GM21367 (cell line): ENCODE data around the gene FAM114A2.

Experiments
- ATAC-seq: cut with Tn5 transposase; IDR thresholded peaks from one replicate; pipeline ENCODE4 v1.9.1; 2021; ENCODE audit not compliant: unreplicated experiment

FAM114A2 gene

DNA sequence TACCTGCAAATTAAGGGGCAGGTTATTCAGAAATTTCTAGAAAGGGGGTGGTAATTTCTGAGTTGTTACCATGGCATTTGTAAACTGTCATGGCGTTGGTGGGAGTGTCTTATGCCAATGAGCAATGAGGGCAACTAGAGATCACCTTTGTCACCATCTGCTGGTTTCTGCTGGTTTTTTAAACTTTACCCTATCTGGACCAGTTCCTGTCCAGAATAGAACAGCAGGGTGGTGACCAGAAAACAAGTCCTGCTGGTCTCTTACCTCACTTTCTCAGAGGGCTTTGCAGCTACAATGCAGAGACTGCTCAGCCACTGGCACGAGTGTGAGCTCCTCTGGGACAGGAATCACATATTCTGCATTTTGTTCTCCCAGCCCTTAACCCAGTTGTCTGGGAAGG is 51.4 kb downstream of the FAM114A2 start:
- no peak for ATAC-seq

- no peak for ATAC-seq
Observed at GRCh38 chr5:153985498-153985897, 53.2 kb downstream of the FAM114A2 start.

GRCh38 chr5:153983885-153984284 is 54.8 kb downstream of the FAM114A2 start:
- no peak for ATAC-seq

DNA sequence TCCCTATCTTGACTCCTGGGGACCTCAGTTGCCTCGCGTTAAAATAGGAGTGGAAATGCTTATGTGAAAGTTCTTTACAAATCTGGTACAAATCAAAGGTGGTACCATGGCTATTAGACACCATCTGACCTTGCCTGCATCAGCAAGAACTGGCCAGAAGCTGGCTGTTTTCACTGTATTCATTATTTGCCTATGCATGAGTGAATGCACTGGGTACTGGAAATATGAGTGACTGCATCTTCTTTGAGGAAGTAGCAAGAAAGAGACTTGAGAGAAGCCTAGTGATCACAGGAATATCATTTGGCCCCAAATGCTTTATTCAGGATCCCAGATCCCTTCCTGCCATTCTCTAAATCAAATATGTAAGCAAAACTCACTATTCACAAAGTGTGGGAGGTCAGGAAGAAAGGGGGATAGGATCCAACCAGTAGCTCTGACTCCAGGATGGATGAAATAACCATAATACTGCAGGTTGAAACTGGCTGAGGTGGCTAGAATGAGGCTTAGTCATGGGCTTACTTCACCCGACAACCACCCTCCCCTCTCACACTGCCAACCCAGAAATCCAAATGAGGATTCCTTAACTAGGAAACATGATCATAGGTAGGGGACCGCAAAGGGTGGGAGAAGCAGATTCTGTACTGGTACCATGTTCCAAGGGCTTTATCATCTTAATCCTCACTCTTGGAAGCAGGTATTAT is 56.7 kb downstream of the FAM114A2 start:
- ATAC-seq, result no peak

DNA sequence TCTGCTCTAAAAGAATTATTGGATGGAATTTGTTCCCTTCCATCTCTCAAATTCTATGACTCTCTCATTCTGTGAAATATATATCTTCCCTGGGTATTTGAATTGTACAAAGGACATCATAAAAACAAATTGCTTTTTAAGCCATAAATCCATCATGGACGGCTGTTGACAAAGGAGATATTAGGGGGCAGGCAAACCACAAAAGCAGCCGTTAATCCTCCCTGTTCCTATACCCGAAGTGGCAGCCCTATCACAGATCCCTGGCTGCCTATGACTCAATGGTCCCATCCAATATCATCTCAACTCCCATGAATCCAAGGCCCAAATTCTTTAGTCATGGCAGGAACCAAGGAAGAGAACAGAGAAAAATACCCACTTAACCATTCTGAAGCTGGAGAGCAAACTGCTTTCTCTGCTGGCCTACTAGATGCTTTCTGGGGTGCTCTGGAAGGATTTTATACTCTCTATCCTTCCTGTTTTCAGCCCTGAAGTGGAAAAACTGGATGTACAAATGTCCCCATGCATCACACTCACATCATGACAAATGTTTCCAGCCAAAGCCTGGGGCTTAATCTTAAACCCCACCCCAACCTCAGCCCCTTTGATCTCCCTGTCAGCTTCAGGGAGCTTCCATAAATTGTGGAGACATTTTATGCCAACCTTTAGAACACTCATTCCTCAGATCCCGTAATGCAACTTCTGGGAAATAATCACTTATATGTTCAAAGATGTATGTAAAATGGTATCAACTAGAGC is 59.5 kb downstream of the FAM114A2 start:
- no peak for ATAC-seq

DNA sequence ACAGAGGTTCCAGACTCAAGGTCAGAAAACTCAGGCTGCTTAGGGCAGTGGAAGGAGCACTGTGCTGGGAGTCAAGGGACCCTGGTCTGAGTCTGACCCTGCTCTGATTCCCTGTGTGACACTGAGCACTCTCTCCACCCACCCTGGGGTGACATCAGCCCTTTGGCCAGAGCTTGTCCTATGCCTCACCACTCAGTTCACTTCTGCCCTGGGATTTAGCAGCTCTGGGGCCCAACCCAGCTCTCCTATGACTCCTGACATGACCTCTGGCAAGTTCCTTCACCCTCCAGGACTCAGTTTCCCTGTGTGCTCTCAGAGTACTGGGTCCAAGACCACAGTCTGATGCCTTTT is 63.9 kb downstream of the FAM114A2 start:
- peak; percentile 15 for ATAC-seq

GRCh38 chr5:153974131-153974812 is 64.4 kb downstream of the FAM114A2 start:
- peak; percentile 50 for ATAC-seq

- ATAC-seq, result no peak
Observed at GRCh38 chr5:153972240-153972639, 66.5 kb downstream of the FAM114A2 start.

DNA sequence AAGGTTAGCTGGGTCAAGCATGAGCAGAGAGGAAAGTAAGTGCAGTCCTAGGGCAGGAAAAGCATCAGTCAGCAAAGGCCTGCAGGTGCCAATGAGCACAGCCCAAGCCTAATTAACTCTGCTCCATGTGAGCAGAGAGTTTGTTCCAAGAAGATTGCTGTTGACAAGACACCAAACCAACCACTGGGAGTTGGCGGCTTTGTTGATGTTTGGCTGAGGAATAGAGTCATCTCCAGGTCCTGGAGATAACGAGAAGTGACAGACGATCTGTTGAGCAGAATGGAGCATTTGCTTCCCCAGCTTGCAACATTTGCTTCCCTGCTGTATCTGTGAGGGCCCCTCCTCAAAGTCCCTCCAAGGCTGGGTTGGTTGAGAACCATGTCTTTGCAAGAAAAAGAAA is 68.2 kb downstream of the FAM114A2 start:
- no peak for ATAC-seq

- ATAC-seq, result no peak
Observed at GRCh38 chr5:153969563-153969895, 69.2 kb downstream of the FAM114A2 start.

DNA sequence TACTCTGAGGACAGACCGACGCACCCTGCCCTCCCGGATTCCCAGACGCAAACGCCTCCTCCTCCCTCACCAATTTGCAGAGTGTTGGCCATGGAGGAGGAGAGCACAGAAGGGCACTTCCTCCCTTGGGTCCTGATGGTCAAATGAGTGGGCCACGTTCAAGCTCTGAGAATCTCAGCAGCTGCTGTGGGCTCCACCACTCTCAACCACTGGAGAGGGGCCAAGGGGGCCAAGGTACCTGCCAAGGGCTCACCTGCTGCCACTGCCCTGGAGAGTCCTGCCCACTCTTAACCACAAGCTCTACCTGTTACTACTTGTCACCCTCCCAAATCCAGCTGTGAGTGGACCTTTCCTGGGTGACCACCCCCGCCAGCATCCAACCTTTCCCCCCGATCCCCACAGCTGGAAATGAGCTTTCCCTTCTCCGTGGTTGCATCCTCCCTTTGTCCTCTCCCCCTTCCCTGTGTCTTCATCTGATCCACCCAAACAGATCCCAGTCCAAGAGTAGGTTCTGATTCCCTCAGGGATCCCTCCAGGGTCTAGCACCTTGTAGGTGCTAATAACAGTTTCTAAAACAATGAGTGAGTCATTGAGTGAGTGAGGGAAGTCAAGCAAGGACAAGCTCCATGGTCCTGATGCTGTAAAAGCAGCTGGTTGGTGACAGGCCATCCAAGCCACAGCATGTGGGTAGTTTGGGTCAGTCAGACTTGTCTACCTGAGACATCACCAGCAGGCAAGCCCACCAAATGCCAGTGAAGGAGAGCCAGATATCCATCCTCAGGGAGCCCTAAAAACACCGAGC is 69.7 kb downstream of the FAM114A2 start:
- no peak for ATAC-seq

DNA sequence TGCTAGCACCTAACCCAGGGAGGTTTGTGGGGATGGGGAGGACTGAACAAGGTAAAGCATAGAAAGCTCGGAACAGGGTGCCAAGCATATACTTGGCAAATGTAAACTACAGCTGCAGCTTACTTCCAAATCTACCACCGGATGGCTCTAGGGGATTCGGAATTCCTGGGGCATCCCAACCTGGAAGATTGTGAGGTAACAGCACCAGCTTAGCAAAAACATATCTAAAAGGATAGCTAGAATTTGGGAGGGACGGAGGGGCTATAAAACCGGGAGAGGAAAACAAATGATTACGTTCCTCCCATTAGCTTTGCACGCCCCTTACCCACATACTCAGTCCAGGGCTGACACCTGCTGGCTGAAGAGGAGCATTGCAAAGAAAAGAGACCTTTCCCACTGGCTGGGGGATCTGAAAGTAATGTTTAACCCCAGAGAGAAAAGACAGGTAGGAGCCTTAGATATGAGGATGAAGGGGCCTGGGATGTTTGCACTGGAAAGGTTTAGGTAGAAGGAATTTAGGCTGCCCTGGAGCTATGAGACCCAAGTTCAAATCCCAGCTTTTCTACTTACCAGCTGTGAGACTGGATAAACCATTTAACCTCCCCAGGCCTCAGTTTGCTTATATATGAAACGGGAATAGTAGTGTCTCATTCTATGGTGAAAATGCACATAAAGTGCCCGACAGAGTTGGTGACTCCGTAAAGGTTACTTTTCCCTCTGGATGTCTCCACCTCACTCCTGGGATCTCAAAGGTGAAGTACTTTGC is 73.6 kb downstream of the FAM114A2 start:
- ATAC-seq, result peak; percentile 80

- ATAC-seq, result no peak
Observed at GRCh38 chr5:153964191-153964879, 74.4 kb downstream of the FAM114A2 start.

DNA sequence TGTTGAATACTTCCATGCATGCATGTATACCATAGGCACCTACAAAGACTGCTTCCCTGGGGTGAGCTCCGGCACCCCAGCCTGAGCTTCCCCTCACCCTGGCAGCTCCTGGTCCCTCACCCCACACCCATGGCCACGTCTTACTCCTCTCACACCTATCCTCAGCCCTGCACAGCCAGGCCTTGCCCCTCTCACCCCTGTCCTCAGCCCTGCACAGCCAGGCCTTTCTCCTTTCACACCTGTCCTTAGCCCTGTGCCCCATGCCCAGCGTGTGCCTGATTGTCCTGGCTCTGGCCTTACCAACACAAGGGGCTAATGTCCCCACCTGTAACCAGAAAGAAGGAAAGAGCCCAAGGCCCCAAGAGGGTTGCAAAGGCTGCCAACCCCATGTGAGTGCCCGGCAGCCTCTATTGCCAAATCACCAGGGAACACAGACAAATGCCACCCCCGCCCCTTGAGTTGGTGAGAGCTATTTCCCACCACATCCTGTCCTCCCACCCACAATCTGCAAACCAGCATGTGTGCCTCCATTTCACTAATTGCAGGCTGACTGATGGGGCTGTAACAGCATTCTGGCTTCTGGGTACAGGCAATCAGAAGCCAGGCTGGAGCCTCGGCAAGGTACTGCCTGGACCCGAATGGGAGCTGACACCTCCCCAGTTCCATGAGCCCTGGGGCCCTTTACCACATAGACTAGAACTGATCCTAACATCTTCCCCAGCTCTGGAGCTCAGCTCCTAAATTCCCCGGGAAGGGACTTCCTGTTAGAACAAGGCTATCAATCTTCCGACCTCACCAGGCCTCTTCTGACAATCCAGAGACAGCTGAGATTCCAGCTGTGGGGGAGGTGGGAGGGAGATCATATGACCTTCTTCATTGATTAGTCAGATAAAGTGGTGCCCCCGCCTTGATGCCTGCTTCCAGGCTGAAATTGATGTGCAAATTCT is 78.2 kb downstream of the FAM114A2 start:
- ATAC-seq, result no peak

GRCh38 chr5:153959134-153959957 is 79.4 kb downstream of the FAM114A2 start:
- no peak for ATAC-seq

DNA sequence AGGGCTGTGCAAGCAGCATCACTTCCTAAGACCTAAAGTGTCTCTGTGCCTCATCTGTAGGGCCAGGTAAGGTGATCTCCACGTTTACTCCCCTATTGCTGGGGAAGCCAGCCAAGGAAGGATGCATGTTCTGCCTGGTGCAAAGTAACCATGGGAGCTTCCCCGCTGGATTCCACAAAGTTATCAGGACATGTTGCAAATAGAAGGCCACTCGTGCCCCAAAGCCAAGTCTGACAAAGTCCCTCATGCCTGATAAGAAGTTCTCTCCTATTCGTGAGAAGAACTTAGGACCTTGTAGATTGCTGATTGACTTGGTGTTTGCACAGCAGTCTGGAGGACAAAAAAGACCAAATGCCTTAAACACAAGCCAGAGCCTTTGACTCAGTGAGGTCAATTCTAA is 81.5 kb downstream of the FAM114A2 start:
- no peak for ATAC-seq

DNA sequence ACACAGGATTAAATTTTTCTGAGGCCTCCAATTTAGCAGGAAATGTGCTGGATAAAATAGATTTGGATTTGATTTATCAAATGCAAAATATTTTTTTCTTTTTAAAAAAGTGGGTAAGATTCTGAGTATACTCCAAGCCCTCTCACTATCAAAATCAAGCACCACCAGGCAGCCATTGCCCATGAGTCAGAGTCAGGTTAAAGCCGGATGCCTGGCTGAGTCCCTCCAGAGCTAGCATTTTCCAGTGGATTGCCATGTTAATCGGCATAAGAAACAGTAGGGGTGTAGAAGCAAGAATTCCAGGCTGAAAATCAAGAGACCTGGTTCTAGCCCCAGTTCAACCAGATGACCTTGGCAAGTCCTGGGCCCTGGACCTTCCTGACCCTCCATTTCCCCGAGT is 85.3 kb downstream of the FAM114A2 start:
- ATAC-seq, result no peak

- no peak for ATAC-seq
Observed at GRCh38 chr5:153952893-153953292, 85.8 kb downstream of the FAM114A2 start.
